Glutamatergic neuron (in vitro differentiated cells): Measurements from ENCODE around the gene TMEM240. TPM values are rescaled to one million over a fixed set of nuclear protein-coding genes. Genes with fewer than 3 reads are reported as not detected.

ENCODE experiments used
- DNase-seq: peaks from one replicate; pipeline ENCODE4 v3.0.0; 2022
- H3K27ac Mint-ChIP-seq: one replicate; pipeline ENCODE4 v1.8.0; 2020; ENCODE audit warnings: mild to moderate bottlenecking, mixed read lengths, inconsistent platforms; ENCODE audit not compliant: unreplicated experiment
- H3K27me3 Mint-ChIP-seq: one replicate; pipeline ENCODE4 v1.8.0; 2020; ENCODE audit warnings: mild to moderate bottlenecking, moderate library complexity, mixed read lengths, inconsistent platforms; ENCODE audit not compliant: unreplicated experiment
- H3K36me3 Mint-ChIP-seq: one replicate; pipeline ENCODE4 v1.8.0; 2020; ENCODE audit warnings: mild to moderate bottlenecking, mixed read lengths, inconsistent platforms; ENCODE audit not compliant: unreplicated experiment
- H3K4me1 Mint-ChIP-seq: one replicate; pipeline ENCODE4 v1.8.0; 2020; ENCODE audit warnings: mild to moderate bottlenecking, low read depth, mixed read lengths, inconsistent platforms; ENCODE audit not compliant: unreplicated experiment
- H3K4me3 Mint-ChIP-seq: one replicate; pipeline ENCODE4 v1.8.0; 2020; ENCODE audit warnings: mild to moderate bottlenecking, mixed read lengths, inconsistent platforms; ENCODE audit not compliant: unreplicated experiment
- H3K9me3 Mint-ChIP-seq: one replicate; pipeline ENCODE4 v1.8.0; 2020; ENCODE audit warnings: mild to moderate bottlenecking, moderate library complexity, mixed read lengths, inconsistent platforms; ENCODE audit not compliant: unreplicated experiment
- total RNA-seq: library from RNA; stranded (reverse); fragmentation: NEBNext Ultra II Directional; extraction: Animal tissue kit (Norgen Biotek cat#: 25700); gene quantifications from one replicate; pipeline ENCODE4 v1.2.1, GENCODE V29; 2021; ENCODE audit not compliant: unreplicated experiment
- TF ChIP-seq, protein P1 (sequence below): fragments of 200-600 bp; sonication (generic); IDR thresholded peaks from one replicate; pipeline ENCODE4 v1.5.0; 2021; ENCODE audit not compliant: partially characterized antibody, unreplicated experiment

TMEM240 gene
- total RNA-seq, 1 donor from 2014 or later = 24.4 TPM

DNA sequence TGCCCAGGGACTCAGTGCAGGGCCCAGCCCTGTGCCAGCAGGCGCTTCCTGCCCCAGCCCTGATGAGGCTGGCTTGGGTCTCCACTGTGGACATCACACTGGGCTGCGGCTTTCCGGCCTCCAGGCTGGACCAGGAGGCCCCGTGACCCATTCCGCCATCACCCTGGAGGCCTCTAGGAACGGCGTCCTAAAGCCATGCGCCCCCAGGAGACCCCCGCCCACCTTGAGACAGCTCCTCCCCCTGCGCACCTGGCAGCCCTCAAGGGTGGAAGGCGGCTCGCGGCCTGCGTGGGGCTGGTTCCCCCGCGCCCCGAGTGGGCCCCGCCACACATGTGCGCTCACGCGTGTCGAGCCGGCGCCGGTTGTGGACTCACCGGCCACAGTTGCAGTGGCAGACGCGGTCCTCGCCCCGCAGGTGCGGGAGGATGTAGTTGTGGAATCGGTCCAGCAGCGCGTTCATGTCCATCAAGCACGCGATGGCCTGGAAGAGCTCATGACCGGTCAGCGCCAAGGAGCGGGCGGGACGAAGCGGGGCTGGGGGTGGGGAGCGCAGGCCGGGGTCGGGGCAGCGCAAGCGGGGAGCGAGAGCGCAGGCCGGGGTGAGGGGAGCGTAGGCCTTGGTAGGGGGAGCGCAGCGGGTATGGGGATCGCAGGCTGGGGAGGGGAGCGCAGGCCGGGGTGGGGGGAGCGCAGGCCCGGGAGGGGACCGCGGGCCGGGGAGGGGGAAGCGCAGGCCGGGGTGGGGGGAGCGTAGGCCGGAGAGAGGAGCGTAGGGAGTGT lies 924 bp downstream of the TMEM240 start:
- Mint-ChIP-seq H3K27ac (no peak overlapping the region), H3K27me3 (peaks cover 12% of the 10 kb centered on the region), H3K4me1 (peaks cover 5% of the 10 kb centered on the region), H3K9me3 (peaks cover 9% of the 10 kb centered on the region), H3K4me3 (peak overlapping the region; percentile 57), H3K36me3 (no peaks in the 10 kb centered on the region)
- TF ChIP-seq, protein P1, sequence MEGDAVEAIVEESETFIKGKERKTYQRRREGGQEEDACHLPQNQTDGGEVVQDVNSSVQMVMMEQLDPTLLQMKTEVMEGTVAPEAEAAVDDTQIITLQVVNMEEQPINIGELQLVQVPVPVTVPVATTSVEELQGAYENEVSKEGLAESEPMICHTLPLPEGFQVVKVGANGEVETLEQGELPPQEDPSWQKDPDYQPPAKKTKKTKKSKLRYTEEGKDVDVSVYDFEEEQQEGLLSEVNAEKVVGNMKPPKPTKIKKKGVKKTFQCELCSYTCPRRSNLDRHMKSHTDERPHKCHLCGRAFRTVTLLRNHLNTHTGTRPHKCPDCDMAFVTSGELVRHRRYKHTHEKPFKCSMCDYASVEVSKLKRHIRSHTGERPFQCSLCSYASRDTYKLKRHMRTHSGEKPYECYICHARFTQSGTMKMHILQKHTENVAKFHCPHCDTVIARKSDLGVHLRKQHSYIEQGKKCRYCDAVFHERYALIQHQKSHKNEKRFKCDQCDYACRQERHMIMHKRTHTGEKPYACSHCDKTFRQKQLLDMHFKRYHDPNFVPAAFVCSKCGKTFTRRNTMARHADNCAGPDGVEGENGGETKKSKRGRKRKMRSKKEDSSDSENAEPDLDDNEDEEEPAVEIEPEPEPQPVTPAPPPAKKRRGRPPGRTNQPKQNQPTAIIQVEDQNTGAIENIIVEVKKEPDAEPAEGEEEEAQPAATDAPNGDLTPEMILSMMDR = no peak
- DNase-seq = peak; percentile 62

DNA sequence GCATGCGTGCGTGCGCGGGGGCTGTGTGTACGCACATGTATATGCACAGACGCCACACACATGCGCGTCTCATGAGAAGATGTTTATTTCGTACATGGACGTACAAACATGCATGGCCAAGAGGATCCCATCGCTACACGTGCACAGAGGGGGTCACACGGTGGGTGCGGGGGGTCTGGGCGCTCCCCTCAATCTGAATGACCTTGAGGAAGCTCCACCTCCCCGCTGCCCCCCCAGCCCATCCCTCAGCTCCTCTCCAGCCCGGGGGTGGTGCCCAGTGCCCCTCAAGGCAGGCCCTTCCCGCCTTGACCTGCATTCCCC lies 1.5 kb downstream of the TMEM240 start:
- H3K36me3 Mint-ChIP-seq = no peaks in the 10 kb centered on the region
- H3K9me3 Mint-ChIP-seq = peaks cover 9% of the 10 kb centered on the region
- H3K27ac Mint-ChIP-seq = peak overlapping the region; percentile 33

DNA sequence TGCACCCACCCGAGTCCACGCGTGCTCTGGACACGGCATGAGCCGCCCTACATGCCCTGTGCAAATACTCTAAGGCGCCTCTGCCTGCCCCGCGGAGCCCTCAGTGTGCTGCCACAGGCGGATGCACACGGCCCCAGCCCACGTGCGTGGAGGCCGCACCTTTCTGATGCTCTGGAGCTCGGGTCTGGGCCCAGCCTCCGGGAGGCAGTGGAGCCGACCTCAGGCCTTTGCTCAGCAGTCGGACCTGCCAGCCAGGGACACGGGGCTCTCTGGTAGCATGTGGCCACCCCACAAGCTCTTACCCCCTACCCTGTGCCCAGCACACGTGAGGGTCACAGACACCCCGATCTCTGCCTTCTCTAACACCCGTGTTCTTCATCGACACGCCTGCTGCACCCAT lies 2.1 kb downstream of the TMEM240 start:
- H3K36me3 Mint-ChIP-seq = no peaks in the 10 kb centered on the region
- H3K4me1 Mint-ChIP-seq = peaks cover 5% of the 10 kb centered on the region
- TF ChIP-seq, protein P1 = no peak
- H3K4me3 Mint-ChIP-seq = peak overlapping the region; percentile 80
- H3K27me3 Mint-ChIP-seq = peaks cover 10% of the 10 kb centered on the region
- peak overlapping the region; percentile 33 for H3K27ac Mint-ChIP-seq
- H3K9me3 Mint-ChIP-seq = peaks cover 9% of the 10 kb centered on the region
- DNase-seq = no peak

More for the DNA sequence above, 1.5 kb downstream of the TMEM240 start:
- no peak for DNase-seq
- Mint-ChIP-seq H3K4me3 (peak overlapping the region; percentile 80), H3K27me3 (peaks cover 12% of the 10 kb centered on the region), H3K4me1 (peaks cover 5% of the 10 kb centered on the region)
- TF ChIP-seq, protein P1 = no peak

DNA sequence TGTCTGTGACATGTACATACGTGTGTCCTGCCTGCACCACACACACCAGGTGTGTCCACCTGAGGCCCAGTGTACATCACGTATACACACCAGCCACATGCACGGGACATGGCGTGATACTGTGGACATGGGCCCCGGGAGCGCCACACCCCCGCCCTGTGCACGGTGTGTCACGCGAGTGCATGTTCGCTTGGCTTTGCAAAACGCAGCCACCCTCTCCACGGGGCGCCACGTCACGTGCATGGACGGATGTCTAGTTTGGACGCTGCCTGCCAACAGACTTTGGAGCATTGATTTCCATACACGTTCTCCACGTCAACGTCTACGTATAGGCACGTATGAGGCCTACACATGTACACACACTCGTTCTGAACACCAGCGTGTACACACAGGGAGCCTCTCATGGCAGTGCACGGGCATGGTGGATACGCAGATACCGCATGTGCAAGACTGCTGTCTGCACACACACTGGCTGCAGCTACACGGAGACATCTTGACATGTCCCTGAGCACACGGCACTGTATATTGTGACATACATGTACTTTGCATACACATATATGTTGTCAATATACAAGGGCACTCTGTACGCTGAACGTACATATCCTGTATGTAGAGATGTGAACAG lies 2.7 kb downstream of the TMEM240 start:
- peak overlapping the region; percentile 34 for H3K4me3 Mint-ChIP-seq
- H3K4me1 Mint-ChIP-seq = peaks cover 5% of the 10 kb centered on the region
- no peak overlapping the region for H3K27ac Mint-ChIP-seq
- DNase-seq = no peak
- H3K9me3 Mint-ChIP-seq = peaks cover 9% of the 10 kb centered on the region
- peaks cover 10% of the 10 kb centered on the region for H3K27me3 Mint-ChIP-seq
- no peaks in the 10 kb centered on the region for H3K36me3 Mint-ChIP-seq
- TF ChIP-seq, protein P1 = no peak

DNA sequence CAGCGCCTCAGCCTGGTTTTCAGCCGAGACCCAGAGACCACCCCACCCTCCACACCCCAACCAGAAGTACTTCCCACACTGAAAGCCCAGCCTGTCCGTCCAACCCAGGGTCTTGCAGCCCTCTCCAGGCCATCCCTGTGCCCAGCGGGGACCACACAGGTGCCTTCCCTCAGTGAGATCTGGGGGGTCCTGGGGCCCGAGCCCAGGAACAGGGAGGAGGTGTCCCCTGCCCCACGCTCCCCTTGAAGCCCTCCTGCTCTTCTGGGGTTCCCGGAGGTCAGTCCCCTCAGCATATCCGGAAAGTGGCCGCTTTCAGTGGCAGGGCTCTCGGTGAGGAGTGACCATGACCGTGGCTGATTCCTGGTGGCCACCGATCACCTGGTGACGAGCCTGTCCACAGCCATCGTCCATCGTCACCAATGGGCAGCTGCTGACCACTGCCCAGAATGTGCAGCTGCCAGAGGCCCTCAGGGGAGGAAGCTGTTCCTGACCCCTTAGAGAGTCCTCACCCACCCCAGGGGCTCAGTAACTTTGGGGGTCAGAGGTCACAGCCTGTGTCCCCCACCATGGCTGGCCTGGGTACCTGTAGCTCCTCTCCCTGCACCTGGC lies 3.4 kb downstream of the TMEM240 start:
- TF ChIP-seq, protein P1 = no peak
- H3K27ac Mint-ChIP-seq = peak overlapping the region; percentile 38
- H3K4me3 Mint-ChIP-seq = no peak overlapping the region
- H3K36me3 Mint-ChIP-seq = peaks cover 2% of the 10 kb centered on the region
- no peak for DNase-seq
- peaks cover 5% of the 10 kb centered on the region for H3K4me1 Mint-ChIP-seq
- H3K27me3 Mint-ChIP-seq = peaks cover 12% of the 10 kb centered on the region
- H3K9me3 Mint-ChIP-seq = peaks cover 10% of the 10 kb centered on the region
